Vagina (tissue), 2 donors: ENCODE measurements around the gene EDC4. TPM values are rescaled to one million over a fixed set of nuclear protein-coding genes. Genes with fewer than 3 reads are reported as not detected.
A peak's percentile ranks its signal among the peaks of the same experiment; 100 is the strongest.

Source experiments
- DNase-seq, 2 donors: peaks; one replicate each; pipeline ENCODE4 v3.0.0-alpha.2; 2017; ENCODE audit errors: extremely low spot score in 2 of 2
- H3K27ac ChIP-seq: fragments of 200-600 bp; sonication (generic); one replicate; pipeline ENCODE4 v1.5.1; 2019
- H3K27me3 ChIP-seq: fragments of 200-600 bp; sonication (generic); one replicate; pipeline ENCODE4 v1.5.1; 2019
- H3K36me3 ChIP-seq, 2 donors: fragments of 200-600 bp; sonication (generic); one replicate each; pipeline ENCODE4 v1.5.1; 2017 to 2019
- H3K4me1 ChIP-seq: fragments of 200-600 bp; sonication (generic); one replicate; pipeline ENCODE4 v1.5.1; 2019
- H3K4me3 ChIP-seq, 2 donors: fragments of 200-600 bp; sonication (generic); 1 replicate in 1 of 2; 2 replicates in 1 of 2; pipeline ENCODE4 v1.5.1; 2016 to 2019
- H3K9me3 ChIP-seq: fragments of 200-600 bp; sonication (generic); one replicate; pipeline ENCODE4 v1.5.1; 2019
- CTCF ChIP-seq, 3 experiments: fragments of 450-650 bp in 2 of 3; fragments of 200-600 bp in 1 of 3; sonication (generic) in 1 of 3; IDR thresholded peaks; one replicate each; pipeline ENCODE4 v1.5.1; 2017 to 2019; ENCODE audit warnings: antibody characterized with exemption in 3 of 3, mild to moderate bottlenecking in 2 of 3, moderate library complexity in 2 of 3
- POLR2A ChIP-seq, 2 donors: fragments of 450-650 bp; IDR thresholded peaks; one replicate each; pipeline ENCODE4 v1.6.1; 2017; ENCODE audit warnings: antibody characterized with exemption in 2 of 2, mild to moderate bottlenecking in 2 of 2, moderate library complexity in 2 of 2
- POLR2AphosphoS5 ChIP-seq, 2 donors: sonication (generic); formaldehyde crosslinking; IDR thresholded peaks; one replicate each; pipeline ENCODE4 v1.9.0; 2017; ENCODE audit warnings: antibody characterized with exemption in 2 of 2, mild to moderate bottlenecking in 2 of 2, low read depth in 1 of 2; ENCODE audit not compliant: insufficient read depth in 1 of 2
- intact Hi-C: fragments of 100-400 bp; cut with DNase I; formaldehyde crosslinking; loops from one replicate; pipeline ENCODE4 v1.15.1; 2023
- total RNA-seq: library from RNA; depleted of rRNA; stranded (reverse); fragments of >200 nt; gene quantifications from one replicate; pipeline ENCODE4 v1.2.3, GENCODE V29; 2016

The EDC4 gene
- total RNA-seq, 1 donor from 2014 or later: 71.9 TPM

GRCh38 chr16:67856927-67857546 lies 15.8 kb upstream of the EDC4 start:
- no peaks in the 10 kb centered on the region for H3K36me3 ChIP-seq
- H3K4me1 ChIP-seq: peaks cover 62% of the 10 kb centered on the region
- H3K9me3 ChIP-seq: no peaks in the 10 kb centered on the region
- no peak for DNase-seq
- no peak overlapping the region for H3K4me3 ChIP-seq
- TF ChIP-seq POLR2AphosphoS5 (IDR thresholded peaks at IDR 0.05; ENCODE audit: insufficient read depth in 1 of 2, low read depth in 1 of 2): no peak
- TF ChIP-seq POLR2A (IDR thresholded peaks at IDR 0.05): no peak
- TF ChIP-seq CTCF (IDR thresholded peaks at IDR 0.05): no peak
- H3K27ac ChIP-seq: peak overlapping the region; percentile 63
- intact Hi-C loops: no loop called here
- no peaks in the 10 kb centered on the region for H3K27me3 ChIP-seq

- Histone ChIP-seq H3K4me3 (no peak overlapping the region), H3K27me3 (no peaks in the 10 kb centered on the region), H3K4me1 (peaks cover 69% of the 10 kb centered on the region), H3K27ac (peak overlapping the region; percentile 63), H3K9me3 (no peaks in the 10 kb centered on the region), H3K36me3 (no peaks in the 10 kb centered on the region)
- intact Hi-C loops: no loop called here
- peak in 1 of 2 donors; percentile 95 for DNase-seq
- TF ChIP-seq POLR2A (IDR thresholded peaks at IDR 0.05): no peak
- peak in 1 of 2 donors; percentile 27 for TF ChIP-seq POLR2AphosphoS5 (IDR thresholded peaks at IDR 0.05; ENCODE audit: insufficient read depth in 1 of 2, low read depth in 1 of 2)
Observed at GRCh38 chr16:67857547-67858233, 15.2 kb upstream of the EDC4 start.

- Histone ChIP-seq H3K27me3 (no peaks in the 10 kb centered on the region), H3K27ac (peak overlapping the region; percentile 17), H3K4me3 (no peak overlapping the region), H3K9me3 (no peaks in the 10 kb centered on the region), H3K36me3 (no peaks in the 10 kb centered on the region), H3K4me1 (peaks cover 77% of the 10 kb centered on the region)
- intact Hi-C loops: no loop called here
- DNase-seq: no peak
- TF ChIP-seq CTCF (IDR thresholded peaks at IDR 0.05): no peak
- no peak for TF ChIP-seq POLR2A (IDR thresholded peaks at IDR 0.05)
- TF ChIP-seq POLR2AphosphoS5 (IDR thresholded peaks at IDR 0.05; ENCODE audit: insufficient read depth in 1 of 2, low read depth in 1 of 2): no peak
Observed at GRCh38 chr16:67858500-67858899, 14.4 kb upstream of the EDC4 start.

- peaks cover 0 to 5% of the 10 kb centered on the region in 2 donors for H3K36me3 ChIP-seq
- no peak for TF ChIP-seq POLR2A (IDR thresholded peaks at IDR 0.05)
- peak in 1 of 2 donors; percentile 29 for TF ChIP-seq POLR2AphosphoS5 (IDR thresholded peaks at IDR 0.05; ENCODE audit: insufficient read depth in 1 of 2, low read depth in 1 of 2)
- no peak for TF ChIP-seq CTCF (IDR thresholded peaks at IDR 0.05)
- intact Hi-C loops: no loop called here
- no peak for DNase-seq
- H3K27me3 ChIP-seq: no peaks in the 10 kb centered on the region
- peak overlapping the region; percentile 79 for H3K27ac ChIP-seq
- H3K4me1 ChIP-seq: peaks cover 67% of the 10 kb centered on the region
- H3K4me3 ChIP-seq: no peak overlapping the region
- H3K9me3 ChIP-seq: no peaks in the 10 kb centered on the region
Observed at GRCh38 chr16:67860589-67861398, 12.1 kb upstream of the EDC4 start.

GRCh38 chr16:67861877-67862276 lies 11.0 kb upstream of the EDC4 start:
- H3K27ac ChIP-seq: peak overlapping the region; percentile 79
- DNase-seq: no peak
- intact Hi-C loops: no loop called here
- peaks cover 0 to 10% of the 10 kb centered on the region in 2 donors for H3K36me3 ChIP-seq
- TF ChIP-seq POLR2AphosphoS5 (IDR thresholded peaks at IDR 0.05; ENCODE audit: insufficient read depth in 1 of 2, low read depth in 1 of 2): no peak
- no peak for TF ChIP-seq CTCF (IDR thresholded peaks at IDR 0.05)
- TF ChIP-seq POLR2A (IDR thresholded peaks at IDR 0.05): no peak
- H3K4me1 ChIP-seq: peaks cover 56% of the 10 kb centered on the region
- H3K27me3 ChIP-seq: no peaks in the 10 kb centered on the region
- H3K4me3 ChIP-seq: no peak overlapping the region
- no peaks in the 10 kb centered on the region for H3K9me3 ChIP-seq
